Stomach (tissue), 9 donors: ENCODE results near the gene ARPP21. TPM values are rescaled to one million over a fixed set of nuclear protein-coding genes. Genes with fewer than 3 reads are reported as not detected.

ENCODE experiments used
- DNase-seq, 2 donors: peaks; one replicate each; pipeline versions ENCODE4 v3.0.0 to v3.0.0-alpha.2; 2013 to 2019
- H3K27ac ChIP-seq, 5 donors: fragments of 200-600 bp in 4 of 5; sonication (generic) in 4 of 5; one replicate each; pipeline ENCODE4 v1.5.1; 2013 to 2019; ENCODE audit warnings: mild to moderate bottlenecking in 1 of 5, moderate library complexity in 1 of 5
- H3K27me3 ChIP-seq, 3 donors: fragments of 200-600 bp; sonication (generic); one replicate each; pipeline ENCODE4 v1.5.1; 2017 to 2019; ENCODE audit warnings: mixed run types in 1 of 3
- H3K36me3 ChIP-seq, 4 donors: fragments of 200-600 bp; sonication (generic); 1 replicate in 3 of 4; 2 replicates in 1 of 4; pipeline ENCODE4 v1.5.1; 2016 to 2019
- H3K4me1 ChIP-seq, 4 donors: fragments of 200-600 bp; sonication (generic); one replicate each; pipeline ENCODE4 v1.5.1; 2016 to 2019
- H3K4me3 ChIP-seq, 4 donors: fragments of 200-600 bp; sonication (generic) in 3 of 4; one replicate each; pipeline ENCODE4 v1.5.1; 2016 to 2019; ENCODE audit warnings: mild to moderate bottlenecking in 1 of 4
- H3K9me3 ChIP-seq, 4 donors: fragments of 200-600 bp; sonication (generic); one replicate each; pipeline ENCODE4 v1.5.1; 2016 to 2019
- EP300 ChIP-seq: sonication (generic); formaldehyde crosslinking; IDR thresholded peaks from one replicate; pipeline ENCODE4 v1.6.1; 2017; ENCODE audit warnings: antibody characterized with exemption
- POLR2A ChIP-seq, 4 donors: fragments of 450-650 bp; IDR thresholded peaks; one replicate each; pipeline ENCODE4 v1.6.1; 2016; ENCODE audit warnings: antibody characterized with exemption in 4 of 4, control low read depth in 2 of 4, mild to moderate bottlenecking in 1 of 4, moderate library complexity in 1 of 4
- POLR2AphosphoS5 ChIP-seq, 3 donors: sonication (generic); formaldehyde crosslinking; IDR thresholded peaks; one replicate each; pipeline ENCODE4 v1.6.1; 2016; ENCODE audit warnings: antibody characterized with exemption in 3 of 3
- WGBS, 5 donors: extraction: QIAGEN DNeasy Blood & Tissue Kit in 3 of 5; methylation state at CpG; one replicate each; pipeline versions ENCODE4 v1.1.5 to v1.1.7; 2013 to 2018; 5-methylcytosine and 5-hydroxymethylcytosine counted together
- intact Hi-C: fragments of 100-400 bp; cut with DNase I; formaldehyde crosslinking; loops from one replicate; pipeline ENCODE4 v1.15.1; 2023; ENCODE audit warnings: low total_unique reads
- polyA plus RNA-seq, 3 donors: library from polyadenylated mRNA; stranded (reverse); fragments of 200-250 nt; gene quantifications; one replicate each; pipeline ENCODE4 v1.2.3, GENCODE V29; 2013
- total RNA-seq, 5 donors: library from RNA; depleted of rRNA; stranded (reverse); fragments of >200 nt; gene quantifications; one replicate each; pipeline versions ENCODE4 v1.1.0 to v1.2.3, GENCODE V29; 2014 to 2016
- TF ChIP-seq, protein P1 (sequence below), 7 experiments: fragments of 450-650 bp in 4 of 7; fragments of 200-600 bp in 3 of 7; sonication (generic) in 3 of 7; IDR thresholded peaks; one replicate each; pipeline ENCODE4 v1.5.1; 2016 to 2019; ENCODE audit warnings: antibody characterized with exemption in 7 of 7, control low read depth in 2 of 7, mild to moderate bottlenecking in 1 of 7
- donor health status: healthy with polysubstance abuse.
- donor health status: Bipolar disorder and iron deficiency.
- donor health status: healthy.

The ARPP21 gene
- total and polyA plus RNA-seq, 8 donors: 0.13 to 5.0 TPM; not detected in 6

DNA sequence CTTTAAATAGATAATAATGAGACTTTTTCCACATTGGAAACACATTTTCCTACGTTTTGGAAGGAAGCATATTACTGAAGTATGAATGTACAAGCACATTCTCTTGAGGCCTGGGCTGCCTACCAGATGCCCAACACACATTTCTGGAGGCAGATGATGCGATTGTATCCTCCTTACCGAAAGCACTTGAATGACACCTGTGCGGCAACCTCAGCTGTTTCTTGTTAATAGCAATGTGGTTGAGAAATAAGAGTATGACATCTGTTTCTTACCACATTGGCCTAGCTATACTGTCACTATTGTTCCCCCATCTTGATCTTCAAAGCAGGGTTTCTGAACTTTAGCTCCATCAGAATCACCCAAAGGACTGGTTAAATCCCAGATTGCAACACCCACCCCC is 84.8 kb downstream of the ARPP21 start:
- no peak for TF ChIP-seq POLR2AphosphoS5 (IDR thresholded peaks at IDR 0.05)
- TF ChIP-seq EP300: no peak
- TF ChIP-seq, protein P1, sequence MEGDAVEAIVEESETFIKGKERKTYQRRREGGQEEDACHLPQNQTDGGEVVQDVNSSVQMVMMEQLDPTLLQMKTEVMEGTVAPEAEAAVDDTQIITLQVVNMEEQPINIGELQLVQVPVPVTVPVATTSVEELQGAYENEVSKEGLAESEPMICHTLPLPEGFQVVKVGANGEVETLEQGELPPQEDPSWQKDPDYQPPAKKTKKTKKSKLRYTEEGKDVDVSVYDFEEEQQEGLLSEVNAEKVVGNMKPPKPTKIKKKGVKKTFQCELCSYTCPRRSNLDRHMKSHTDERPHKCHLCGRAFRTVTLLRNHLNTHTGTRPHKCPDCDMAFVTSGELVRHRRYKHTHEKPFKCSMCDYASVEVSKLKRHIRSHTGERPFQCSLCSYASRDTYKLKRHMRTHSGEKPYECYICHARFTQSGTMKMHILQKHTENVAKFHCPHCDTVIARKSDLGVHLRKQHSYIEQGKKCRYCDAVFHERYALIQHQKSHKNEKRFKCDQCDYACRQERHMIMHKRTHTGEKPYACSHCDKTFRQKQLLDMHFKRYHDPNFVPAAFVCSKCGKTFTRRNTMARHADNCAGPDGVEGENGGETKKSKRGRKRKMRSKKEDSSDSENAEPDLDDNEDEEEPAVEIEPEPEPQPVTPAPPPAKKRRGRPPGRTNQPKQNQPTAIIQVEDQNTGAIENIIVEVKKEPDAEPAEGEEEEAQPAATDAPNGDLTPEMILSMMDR (IDR thresholded peaks at IDR 0.05): no peak
- TF ChIP-seq POLR2A (IDR thresholded peaks at IDR 0.05): no peak
- Histone ChIP-seq H3K36me3 (no peaks in the 10 kb centered on the region), H3K9me3 (no peaks in the 10 kb centered on the region), H3K27me3 (no peaks in the 10 kb centered on the region), H3K4me3 (no peak overlapping the region), H3K4me1 (no peaks in the 10 kb centered on the region), H3K27ac (no peak overlapping the region)
- no peak for DNase-seq
- intact Hi-C loops: no loop called here
- 75 to 83% (median 81%) methylated on average over 4 of the region's 4 CpGs for WGBS, 5 donors

DNA sequence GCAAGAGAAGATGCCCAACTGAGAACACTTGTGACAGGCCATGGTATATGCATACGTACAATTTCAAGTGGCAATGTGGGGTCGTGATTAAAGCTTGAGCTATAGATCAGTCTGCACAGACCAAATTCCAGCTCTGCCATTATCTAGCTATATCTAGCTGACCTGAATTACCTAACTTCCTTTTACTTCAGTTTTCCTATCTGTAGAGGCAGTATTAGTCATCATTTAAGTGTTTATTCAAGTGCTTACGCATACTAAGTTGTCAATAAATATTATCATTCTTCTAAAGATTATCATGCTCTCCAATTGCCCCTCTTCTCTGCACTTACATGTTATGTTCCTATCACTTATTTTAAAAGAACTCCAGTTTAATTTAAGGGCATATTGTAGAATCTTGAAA is 87.9 kb downstream of the ARPP21 start:
- Histone ChIP-seq H3K4me1 (no peaks in the 10 kb centered on the region), H3K4me3 (no peak overlapping the region), H3K9me3 (no peaks in the 10 kb centered on the region), H3K27me3 (no peaks in the 10 kb centered on the region), H3K36me3 (no peaks in the 10 kb centered on the region), H3K27ac (no peak overlapping the region)
- intact Hi-C loops: no loop called here
- TF ChIP-seq POLR2A (IDR thresholded peaks at IDR 0.05) (no peak), EP300 (no peak), POLR2AphosphoS5 (IDR thresholded peaks at IDR 0.05) (no peak)
- TF ChIP-seq, protein P1 (IDR thresholded peaks at IDR 0.05): no peak
- 43 to 64% (median 46%) methylated on average over 3 of the region's 3 CpGs for WGBS, 5 donors
- DNase-seq: no peak

DNA sequence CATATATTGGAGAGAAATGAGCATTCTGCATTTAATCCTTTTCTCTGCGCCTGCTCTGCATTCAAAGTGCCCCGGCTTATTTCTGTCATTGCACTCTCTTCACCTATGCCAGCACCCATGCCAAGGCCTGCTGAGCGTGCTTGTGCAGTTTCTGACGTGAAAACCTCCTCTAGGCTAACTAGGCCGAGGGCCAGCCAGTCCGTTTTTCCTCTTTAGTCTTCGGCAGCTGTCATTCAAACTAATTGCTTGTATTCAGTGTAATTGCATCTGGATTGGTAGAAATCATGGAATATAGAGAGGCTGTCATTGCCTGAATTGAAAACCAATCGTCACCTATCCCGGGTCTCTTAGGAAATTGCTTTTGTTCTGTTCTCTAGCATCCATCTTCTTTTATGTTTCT is 94.0 kb downstream of the ARPP21 start:
- H3K4me1 ChIP-seq: no peaks in the 10 kb centered on the region
- intact Hi-C loops: no loop called here
- TF ChIP-seq EP300 (no peak), POLR2AphosphoS5 (IDR thresholded peaks at IDR 0.05) (no peak), POLR2A (IDR thresholded peaks at IDR 0.05) (no peak)
- TF ChIP-seq, protein P1 (IDR thresholded peaks at IDR 0.05): no peak
- H3K36me3 ChIP-seq: no peaks in the 10 kb centered on the region
- no peaks in the 10 kb centered on the region for H3K9me3 ChIP-seq
- no peak overlapping the region for H3K4me3 ChIP-seq
- no peaks in the 10 kb centered on the region for H3K27me3 ChIP-seq
- no peak for DNase-seq
- H3K27ac ChIP-seq: no peak overlapping the region
- 82 to 94% (median 84%) methylated on average over 9 of the region's 9 CpGs for WGBS, 5 donors

DNA sequence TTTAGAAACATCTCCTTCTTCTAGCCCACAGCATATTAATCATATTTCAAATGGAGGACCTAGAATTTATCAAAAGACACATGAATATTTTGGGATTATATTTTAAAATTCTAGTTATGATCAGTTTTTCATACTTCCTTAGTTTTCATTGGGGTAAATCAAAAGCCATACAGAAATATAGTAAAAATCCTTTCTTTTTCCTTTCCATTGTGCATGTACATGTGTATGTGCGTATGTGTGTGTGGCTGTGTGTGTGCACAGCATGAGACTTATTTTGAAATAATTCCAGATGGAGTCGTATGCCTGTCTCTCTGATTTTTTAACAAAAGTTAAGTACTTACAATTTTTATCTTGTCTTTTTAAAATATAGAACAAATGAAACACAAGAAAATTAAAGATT is 94.5 kb downstream of the ARPP21 start:
- no peak for DNase-seq
- intact Hi-C loops: no loop called here
- Histone ChIP-seq H3K4me1 (no peaks in the 10 kb centered on the region), H3K36me3 (no peaks in the 10 kb centered on the region), H3K9me3 (no peaks in the 10 kb centered on the region), H3K27ac (no peak overlapping the region), H3K4me3 (no peak overlapping the region), H3K27me3 (no peaks in the 10 kb centered on the region)
- no peak for TF ChIP-seq EP300
- TF ChIP-seq POLR2AphosphoS5 (IDR thresholded peaks at IDR 0.05): no peak
- TF ChIP-seq POLR2A (IDR thresholded peaks at IDR 0.05): no peak
- TF ChIP-seq, protein P1 (IDR thresholded peaks at IDR 0.05): no peak
- 84 to 94% (median 87%) methylated on average over 2 of the region's 2 CpGs for WGBS, 5 donors
